ENCODE measurements around the gene GALNT1.

Gene GALNT1

GRCh38 chr18:35711227-35711626 is 129.7 kb downstream of the GALNT1 start:
- DNase-seq (ENCODE audit: low read depth in 2 of 2, low spot score in 1 of 2) = no peak

GRCh38 chr18:35713545-35713944 is 132.0 kb downstream of the GALNT1 start:
- DNase-seq (ENCODE audit: low read depth in 2 of 2, low spot score in 1 of 2) = no peak

- DNase-seq (ENCODE audit: low read depth in 2 of 2, low spot score in 1 of 2) = no peak
These were observed 133.0 kb downstream of the GALNT1 start for GRCh38 chr18:35714539-35714938.

- no peak for DNase-seq (ENCODE audit: low read depth in 2 of 2, low spot score in 1 of 2)
These were observed 133.6 kb downstream of the GALNT1 start for GRCh38 chr18:35715139-35715538.

- no peak for DNase-seq (ENCODE audit: low read depth in 2 of 2, low spot score in 1 of 2)
These were observed 134.8 kb downstream of the GALNT1 start for GRCh38 chr18:35716169-35716831.

GRCh38 chr18:35717182-35717581 is 135.6 kb downstream of the GALNT1 start:
- DNase-seq (ENCODE audit: low read depth in 2 of 2, low spot score in 1 of 2) = no peak

- no peak for DNase-seq (ENCODE audit: low read depth in 2 of 2, low spot score in 1 of 2)
These were observed 140.0 kb downstream of the GALNT1 start for GRCh38 chr18:35721431-35722081.

- DNase-seq (ENCODE audit: low read depth in 2 of 2, low spot score in 1 of 2) = no peak
These were observed 147.1 kb downstream of the GALNT1 start for GRCh38 chr18:35728676-35729075.

- no peak for DNase-seq (ENCODE audit: low read depth in 2 of 2, low spot score in 1 of 2)
These were observed 148.6 kb downstream of the GALNT1 start for GRCh38 chr18:35729991-35730668.

- DNase-seq (ENCODE audit: low read depth in 2 of 2, low spot score in 1 of 2) = no peak
These were observed 149.3 kb downstream of the GALNT1 start for GRCh38 chr18:35730691-35731370.

- no peak for DNase-seq (ENCODE audit: low read depth in 2 of 2, low spot score in 1 of 2)
These were observed 150.2 kb downstream of the GALNT1 start for GRCh38 chr18:35731701-35732100.

- DNase-seq (ENCODE audit: low read depth in 2 of 2, low spot score in 1 of 2) = no peak
These were observed 150.6 kb downstream of the GALNT1 start for GRCh38 chr18:35732162-35732561.

GRCh38 chr18:35732636-35733035 is 151.1 kb downstream of the GALNT1 start:
- no peak for DNase-seq (ENCODE audit: low read depth in 2 of 2, low spot score in 1 of 2)

GRCh38 chr18:35733408-35733807 is 151.9 kb downstream of the GALNT1 start:
- DNase-seq (ENCODE audit: low read depth in 2 of 2, low spot score in 1 of 2) = no peak

- DNase-seq (ENCODE audit: low read depth in 2 of 2, low spot score in 1 of 2) = no peak
These were observed 155.2 kb downstream of the GALNT1 start for GRCh38 chr18:35736696-35737095.

- DNase-seq (ENCODE audit: low read depth in 2 of 2, low spot score in 1 of 2) = no peak
These were observed 158.2 kb downstream of the GALNT1 start for GRCh38 chr18:35739778-35740177.

GRCh38 chr18:35740656-35741055 is 159.1 kb downstream of the GALNT1 start:
- DNase-seq (ENCODE audit: low read depth in 2 of 2, low spot score in 1 of 2) = no peak

- DNase-seq (ENCODE audit: low read depth in 2 of 2, low spot score in 1 of 2) = no peak
These were observed 162.4 kb downstream of the GALNT1 start for GRCh38 chr18:35743916-35744315.

- DNase-seq (ENCODE audit: low read depth in 2 of 2, low spot score in 1 of 2) = no peak
These were observed 164.3 kb downstream of the GALNT1 start for GRCh38 chr18:35745814-35746213.

GRCh38 chr18:35746826-35747339 is 165.3 kb downstream of the GALNT1 start:
- no peak for DNase-seq (ENCODE audit: low read depth in 2 of 2, low spot score in 1 of 2)

GRCh38 chr18:35747894-35748472 is 166.4 kb downstream of the GALNT1 start:
- no peak for DNase-seq (ENCODE audit: low read depth in 2 of 2, low spot score in 1 of 2)
